Stomach (tissue), 9 donors: Measurements from ENCODE around the gene PLXNA2. TPM values are rescaled to one million over a fixed set of nuclear protein-coding genes. Genes with fewer than 3 reads are reported as not detected.

ENCODE experiments used
- DNase-seq, 2 donors: peaks; one replicate each; pipeline versions ENCODE4 v3.0.0 to v3.0.0-alpha.2; 2013 to 2019
- H3K27ac ChIP-seq, 5 donors: fragments of 200-600 bp in 4 of 5; sonication (generic) in 4 of 5; one replicate each; pipeline ENCODE4 v1.5.1; 2013 to 2019; ENCODE audit warnings: mild to moderate bottlenecking in 1 of 5, moderate library complexity in 1 of 5
- H3K27me3 ChIP-seq, 3 donors: fragments of 200-600 bp; sonication (generic); one replicate each; pipeline ENCODE4 v1.5.1; 2017 to 2019; ENCODE audit warnings: mixed run types in 1 of 3
- H3K36me3 ChIP-seq, 4 donors: fragments of 200-600 bp; sonication (generic); 1 replicate in 3 of 4; 2 replicates in 1 of 4; pipeline ENCODE4 v1.5.1; 2016 to 2019
- H3K4me1 ChIP-seq, 4 donors: fragments of 200-600 bp; sonication (generic); one replicate each; pipeline ENCODE4 v1.5.1; 2016 to 2019
- H3K4me3 ChIP-seq, 4 donors: fragments of 200-600 bp; sonication (generic) in 3 of 4; one replicate each; pipeline ENCODE4 v1.5.1; 2016 to 2019; ENCODE audit warnings: mild to moderate bottlenecking in 1 of 4
- H3K9me3 ChIP-seq, 4 donors: fragments of 200-600 bp; sonication (generic); one replicate each; pipeline ENCODE4 v1.5.1; 2016 to 2019
- CTCF ChIP-seq, 7 experiments: fragments of 450-650 bp in 4 of 7; fragments of 200-600 bp in 3 of 7; sonication (generic) in 3 of 7; IDR thresholded peaks; one replicate each; pipeline ENCODE4 v1.5.1; 2016 to 2019; ENCODE audit warnings: antibody characterized with exemption in 7 of 7, control low read depth in 2 of 7, mild to moderate bottlenecking in 1 of 7
- EP300 ChIP-seq: sonication (generic); formaldehyde crosslinking; IDR thresholded peaks from one replicate; pipeline ENCODE4 v1.6.1; 2017; ENCODE audit warnings: antibody characterized with exemption
- POLR2A ChIP-seq, 4 donors: fragments of 450-650 bp; IDR thresholded peaks; one replicate each; pipeline ENCODE4 v1.6.1; 2016; ENCODE audit warnings: antibody characterized with exemption in 4 of 4, control low read depth in 2 of 4, mild to moderate bottlenecking in 1 of 4, moderate library complexity in 1 of 4
- POLR2AphosphoS5 ChIP-seq, 3 donors: sonication (generic); formaldehyde crosslinking; IDR thresholded peaks; one replicate each; pipeline ENCODE4 v1.6.1; 2016; ENCODE audit warnings: antibody characterized with exemption in 3 of 3
- whole genome bisulfite sequencing, 5 donors: extraction: QIAGEN DNeasy Blood & Tissue Kit in 3 of 5; methylation state at CpG; one replicate each; pipeline versions ENCODE4 v1.1.5 to v1.1.7; 2013 to 2018; 5-methylcytosine and 5-hydroxymethylcytosine counted together
- intact Hi-C: fragments of 100-400 bp; cut with DNase I; formaldehyde crosslinking; loops from one replicate; pipeline ENCODE4 v1.15.1; 2023; ENCODE audit warnings: low total_unique reads
- polyA plus RNA-seq, 3 donors: library from polyadenylated mRNA; stranded (reverse); fragments of 200-250 nt; gene quantifications; one replicate each; pipeline ENCODE4 v1.2.3, GENCODE V29; 2013
- total RNA-seq, 5 donors: library from RNA; depleted of rRNA; stranded (reverse); fragments of >200 nt; gene quantifications; one replicate each; pipeline versions ENCODE4 v1.1.0 to v1.2.3, GENCODE V29; 2014 to 2016
- donor health status: healthy with polysubstance abuse.
- donor health status: Bipolar disorder and iron deficiency.
- donor health status: healthy.

PLXNA2 gene
- total and polyA plus RNA-seq, 8 donors = 2.7 to 185 (median 28.7) TPM

GRCh38 chr1:208269338-208269666, 25.1 kb upstream of the PLXNA2 start:
- H3K36me3 ChIP-seq = no peaks in the 10 kb centered on the region
- 59 to 69% (median 67%) methylated on average over 6 of the region's 6 CpGs for WGBS, 5 donors
- no peak overlapping the region for H3K4me3 ChIP-seq
- H3K9me3 ChIP-seq = no peaks in the 10 kb centered on the region
- intact Hi-C loops = no loop called here
- TF ChIP-seq CTCF (IDR thresholded peaks at IDR 0.05) (no peak), EP300 (no peak), POLR2A (IDR thresholded peaks at IDR 0.05) (no peak), POLR2AphosphoS5 (IDR thresholded peaks at IDR 0.05) (no peak)
- H3K27me3 ChIP-seq = peaks cover 0 to 43% (median 0%) of the 10 kb centered on the region in 3 donors
- DNase-seq = no peak
- H3K4me1 ChIP-seq = no peaks in the 10 kb centered on the region
- no peak overlapping the region for H3K27ac ChIP-seq

GRCh38 chr1:208268541-208269337, 24.6 kb upstream of the PLXNA2 start:
- no peak overlapping the region for H3K4me3 ChIP-seq
- H3K27me3 ChIP-seq = peaks cover 0 to 42% (median 0%) of the 10 kb centered on the region in 3 donors
- no peaks in the 10 kb centered on the region for H3K9me3 ChIP-seq
- intact Hi-C loops = no loop called here
- no peaks in the 10 kb centered on the region for H3K36me3 ChIP-seq
- no peaks in the 10 kb centered on the region for H3K4me1 ChIP-seq
- TF ChIP-seq EP300 (no peak), POLR2A (IDR thresholded peaks at IDR 0.05) (no peak), CTCF (IDR thresholded peaks at IDR 0.05) (no peak), POLR2AphosphoS5 (IDR thresholded peaks at IDR 0.05) (no peak)
- WGBS, 5 donors = 63 to 83% (median 82%) methylated on average over 8 to 9 of the region's 9 CpGs
- no peak for DNase-seq
- H3K27ac ChIP-seq = no peak overlapping the region

GRCh38 chr1:208265525-208265924, 21.3 kb upstream of the PLXNA2 start:
- Histone ChIP-seq H3K9me3 (no peaks in the 10 kb centered on the region), H3K4me3 (no peak overlapping the region), H3K27ac (no peak overlapping the region), H3K27me3 (peaks cover 0 to 38% (median 0%) of the 10 kb centered on the region in 3 donors), H3K36me3 (no peaks in the 10 kb centered on the region), H3K4me1 (no peaks in the 10 kb centered on the region)
- intact Hi-C loops = no loop called here
- WGBS, 5 donors = 91 to 98% (median 93%) methylated on average over 3 of the region's 3 CpGs
- no peak for DNase-seq
- TF ChIP-seq POLR2AphosphoS5 (IDR thresholded peaks at IDR 0.05) (no peak), CTCF (IDR thresholded peaks at IDR 0.05) (no peak), POLR2A (IDR thresholded peaks at IDR 0.05) (no peak), EP300 (no peak)

GRCh38 chr1:208265122-208265469, 20.9 kb upstream of the PLXNA2 start:
- intact Hi-C loops = no loop called here
- Histone ChIP-seq H3K36me3 (no peaks in the 10 kb centered on the region), H3K27ac (peak overlapping the region in 1 of 5 donors; percentile 27), H3K4me3 (no peak overlapping the region), H3K9me3 (peaks cover 0 to 4% (median 0%) of the 10 kb centered on the region in 4 donors), H3K4me1 (no peaks in the 10 kb centered on the region), H3K27me3 (peaks cover 0 to 38% (median 0%) of the 10 kb centered on the region in 3 donors)
- no peak for DNase-seq
- TF ChIP-seq EP300 (no peak), CTCF (IDR thresholded peaks at IDR 0.05) (no peak), POLR2AphosphoS5 (IDR thresholded peaks at IDR 0.05) (no peak), POLR2A (IDR thresholded peaks at IDR 0.05) (no peak)
- 52 to 75% (median 56%) methylated on average over 2 of the region's 2 CpGs for WGBS, 5 donors
